Fibroblast of the aortic adventitia (primary cell): ENCODE data around the gene CD300LG. TPM values are rescaled to one million over a fixed set of nuclear protein-coding genes. Genes with fewer than 3 reads are reported as not detected.
"Not testable (repeated sequence)": the region's sequence is repeated elsewhere in the genome, so short reads cannot be mapped to it uniquely, and the experiment has no call there.

Experiments
- DNase-seq: peaks from one replicate; pipeline ENCODE4 v3.0.0-alpha.2; 2010; ENCODE audit warnings: low read depth
- H3K4me3 ChIP-seq: 2 replicates; pipeline ENCODE4 v1.5.1; 2011; ENCODE audit warnings: low read depth, mild to moderate bottlenecking, control low read depth, low read length, moderate library complexity
- total RNA-seq: library from RNA; depleted of rRNA; stranded (reverse); fragments of >200 nt; gene quantifications from 2 replicates; pipeline ENCODE4 v1.2.3, GENCODE V29; 2012; ENCODE audit warnings: low replicate concordance
- TF ChIP-seq, protein P1 (sequence below): IDR thresholded peaks from 2 replicates; pipeline ENCODE4 v1.5.1; 2011; ENCODE audit warnings: mild to moderate bottlenecking, low read length, control low read depth, inconsistent platforms; ENCODE audit not compliant: insufficient read depth

The CD300LG gene
- total RNA-seq, 1 donor = not detected

DNA sequence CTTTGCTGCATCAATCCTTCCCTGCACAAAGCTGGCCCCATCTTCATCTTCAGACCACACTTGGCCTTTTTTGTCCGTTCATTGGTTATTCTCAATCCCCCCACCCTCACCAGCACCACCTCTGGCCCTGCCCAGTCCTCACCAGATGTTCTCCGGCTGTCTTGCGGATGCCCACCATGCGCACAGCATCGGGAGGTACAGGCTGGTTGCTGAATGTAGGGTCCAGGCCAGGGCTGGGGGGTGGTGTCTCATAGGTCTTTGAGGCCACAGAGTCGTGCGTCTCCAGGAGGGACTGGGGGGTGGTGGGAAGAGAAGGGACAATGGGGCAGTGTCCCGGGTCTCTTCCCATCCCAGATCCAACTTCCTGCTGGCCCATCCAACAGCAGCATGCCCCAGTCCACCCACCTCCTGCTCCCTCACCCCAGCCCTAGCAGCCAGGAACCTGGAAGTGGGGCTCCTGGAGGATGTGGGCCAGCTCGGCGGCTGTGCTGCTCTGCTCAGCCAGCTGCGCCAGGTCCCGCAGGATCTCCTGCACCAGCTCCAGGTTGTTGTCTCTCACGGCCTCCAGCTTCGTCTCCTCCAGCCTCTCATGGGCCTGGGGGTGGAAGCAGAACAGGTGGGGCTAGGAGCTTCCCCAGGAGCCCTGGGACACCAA lies 35.9 kb downstream of the CD300LG start:
- H3K4me3 ChIP-seq = no peak overlapping the region
- DNase-seq = no peak
- TF ChIP-seq, protein P1, sequence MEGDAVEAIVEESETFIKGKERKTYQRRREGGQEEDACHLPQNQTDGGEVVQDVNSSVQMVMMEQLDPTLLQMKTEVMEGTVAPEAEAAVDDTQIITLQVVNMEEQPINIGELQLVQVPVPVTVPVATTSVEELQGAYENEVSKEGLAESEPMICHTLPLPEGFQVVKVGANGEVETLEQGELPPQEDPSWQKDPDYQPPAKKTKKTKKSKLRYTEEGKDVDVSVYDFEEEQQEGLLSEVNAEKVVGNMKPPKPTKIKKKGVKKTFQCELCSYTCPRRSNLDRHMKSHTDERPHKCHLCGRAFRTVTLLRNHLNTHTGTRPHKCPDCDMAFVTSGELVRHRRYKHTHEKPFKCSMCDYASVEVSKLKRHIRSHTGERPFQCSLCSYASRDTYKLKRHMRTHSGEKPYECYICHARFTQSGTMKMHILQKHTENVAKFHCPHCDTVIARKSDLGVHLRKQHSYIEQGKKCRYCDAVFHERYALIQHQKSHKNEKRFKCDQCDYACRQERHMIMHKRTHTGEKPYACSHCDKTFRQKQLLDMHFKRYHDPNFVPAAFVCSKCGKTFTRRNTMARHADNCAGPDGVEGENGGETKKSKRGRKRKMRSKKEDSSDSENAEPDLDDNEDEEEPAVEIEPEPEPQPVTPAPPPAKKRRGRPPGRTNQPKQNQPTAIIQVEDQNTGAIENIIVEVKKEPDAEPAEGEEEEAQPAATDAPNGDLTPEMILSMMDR = no peak

DNA sequence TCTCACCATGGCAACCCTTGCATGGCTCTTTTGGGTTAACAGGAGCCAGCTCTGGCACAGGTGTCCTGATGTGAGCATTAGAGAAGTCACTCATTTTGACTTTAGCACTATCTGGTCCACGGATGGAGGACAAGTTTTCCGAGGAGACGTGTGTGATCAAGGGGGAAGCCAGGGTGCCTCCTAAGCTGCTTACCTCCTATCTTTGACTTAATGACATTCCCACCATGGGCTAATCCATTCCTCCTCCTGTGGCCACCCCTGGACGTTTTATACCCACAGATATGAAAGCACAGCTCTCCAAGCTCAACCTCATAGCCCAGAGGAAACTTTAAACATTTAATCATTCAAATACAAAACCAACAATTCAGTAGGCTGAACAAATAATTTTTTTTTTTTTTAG lies 41.6 kb downstream of the CD300LG start:
- no peak for DNase-seq
- TF ChIP-seq, protein P1 = no peak

DNA sequence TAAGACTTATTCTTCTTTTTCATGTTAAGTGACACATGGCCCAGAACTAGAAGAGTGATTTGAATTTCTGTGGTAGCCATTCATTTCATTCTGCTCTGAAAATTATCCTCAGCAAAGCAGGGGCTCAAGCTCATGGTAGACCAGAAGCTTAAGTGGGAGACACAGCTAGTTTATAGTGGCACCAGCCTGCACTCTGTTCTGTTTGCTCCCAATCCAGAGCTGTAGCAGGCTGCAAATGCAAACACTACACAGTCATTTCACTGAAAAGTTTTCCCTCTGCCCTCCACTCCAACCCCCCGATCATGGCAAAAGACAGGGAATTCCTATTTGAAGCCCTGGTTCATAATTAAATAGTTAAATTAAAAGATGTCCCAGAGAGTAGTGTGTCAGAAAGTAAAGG lies 43.3 kb downstream of the CD300LG start:
- TF ChIP-seq, protein P1 = no peak
- DNase-seq = no peak
- H3K4me3 ChIP-seq = no peak overlapping the region

More for the DNA sequence above, 41.6 kb downstream of the CD300LG start:
- H3K4me3 ChIP-seq = no peak overlapping the region

DNA sequence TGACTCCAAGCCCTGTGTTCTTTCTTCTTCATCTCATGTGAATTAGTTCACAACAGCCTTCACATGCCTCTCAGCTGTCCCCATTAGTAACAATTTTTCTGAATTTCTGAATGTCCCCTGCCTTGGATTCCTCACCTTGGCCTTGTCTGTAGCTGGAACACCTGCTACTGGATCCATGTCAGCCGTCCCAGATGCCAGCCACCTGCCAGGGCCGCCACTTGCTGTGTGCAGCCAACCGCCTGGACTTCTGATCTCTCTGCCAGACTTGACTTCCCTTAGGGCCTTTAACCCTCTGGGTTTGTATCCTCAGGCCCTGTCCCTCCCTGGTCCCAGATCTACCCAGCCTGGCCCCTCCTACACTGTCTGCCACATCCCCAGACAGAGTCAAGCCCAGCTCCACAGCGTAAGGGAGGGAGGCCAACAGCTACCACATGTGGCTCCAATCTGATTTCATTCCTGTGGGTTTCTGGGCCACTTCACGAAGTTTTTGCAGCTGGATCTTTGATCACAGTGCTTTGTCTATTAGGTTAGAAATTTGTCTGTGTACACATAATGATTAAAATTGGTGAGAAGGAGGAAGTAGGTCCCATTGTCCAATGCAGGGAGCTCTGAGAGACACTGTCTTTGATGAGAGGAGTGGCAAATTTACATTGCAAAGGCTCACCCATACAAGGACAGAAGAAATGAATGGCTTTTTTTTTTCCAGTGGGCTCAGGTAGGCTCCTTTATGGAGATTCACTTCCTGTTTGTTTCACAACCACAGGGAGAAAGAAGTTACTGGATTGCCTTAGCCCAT lies 45.1 kb downstream of the CD300LG start:
- no peak overlapping the region for H3K4me3 ChIP-seq
- DNase-seq = peak; percentile 24
- TF ChIP-seq, protein P1 = no peak

DNA sequence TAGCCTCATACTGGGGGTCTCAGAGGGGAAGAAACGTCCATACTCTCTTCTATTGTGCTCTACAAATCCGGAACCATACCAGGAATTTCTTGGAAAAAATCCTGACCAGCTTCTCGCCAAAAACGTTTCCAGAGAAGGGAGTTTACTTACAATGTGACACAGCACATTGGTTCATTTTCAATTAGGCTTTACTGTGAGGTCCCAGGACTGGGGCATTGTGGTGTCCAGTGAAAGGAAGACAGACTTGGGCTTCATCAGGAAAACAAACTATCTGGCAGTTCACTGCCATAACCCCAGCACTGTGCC lies 45.6 kb downstream of the CD300LG start:
- TF ChIP-seq, protein P1 = no peak
- DNase-seq = peak; percentile 11
- no peak overlapping the region for H3K4me3 ChIP-seq

DNA sequence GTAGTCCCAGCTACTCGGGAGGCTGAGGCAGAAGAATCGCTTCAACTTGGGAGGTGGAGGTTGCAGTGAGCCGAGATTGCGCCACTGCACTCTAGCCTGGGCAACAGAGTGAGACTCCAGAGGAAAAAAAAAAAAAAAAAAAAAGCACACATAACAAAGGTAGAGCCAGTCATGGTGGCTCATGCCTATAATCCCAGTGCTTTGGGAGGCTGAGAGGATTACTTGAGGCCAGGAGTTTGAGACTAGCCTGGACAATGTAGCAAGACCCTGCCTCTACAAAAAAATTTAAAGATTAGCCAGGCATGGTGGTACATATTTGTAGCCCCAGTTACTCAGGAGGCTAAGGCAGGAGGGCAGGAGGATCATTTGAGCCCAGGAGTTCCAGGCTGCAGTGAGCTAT lies 47.5 kb downstream of the CD300LG start:
- not testable (repeated sequence) for H3K4me3 ChIP-seq, DNase-seq

DNA sequence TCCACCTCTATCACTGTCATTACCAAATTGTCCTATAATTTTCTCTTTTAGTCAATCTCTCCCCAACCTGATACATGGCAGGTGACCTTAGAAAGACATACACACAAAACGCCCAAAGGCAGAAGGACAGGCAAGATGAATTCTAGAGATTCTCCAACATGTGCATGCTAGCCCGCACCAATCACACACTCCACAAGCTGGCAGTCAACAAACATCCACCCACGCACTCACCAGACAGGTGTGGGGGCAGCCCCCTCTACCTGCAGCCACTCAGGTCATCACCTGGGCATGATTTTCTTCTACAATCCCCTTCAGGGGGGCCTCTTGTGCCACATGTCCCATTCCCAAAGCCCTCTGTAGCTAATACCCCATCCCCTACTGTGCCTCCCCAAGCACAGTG lies 50.9 kb downstream of the CD300LG start:
- no peak for DNase-seq
- TF ChIP-seq, protein P1 = no peak
- no peak overlapping the region for H3K4me3 ChIP-seq
